HG02588 (cell line): ENCODE results near the gene SIX2.

ENCODE experiments used
- ATAC-seq: cut with Tn5 transposase; IDR thresholded peaks from one replicate; pipeline ENCODE4 v1.9.1; 2021; ENCODE audit warnings: mild to moderate bottlenecking, moderate library complexity; ENCODE audit not compliant: unreplicated experiment

The SIX2 gene

GRCh38 chr2:45002686-45003085, 6.6 kb downstream of the SIX2 start:
- ATAC-seq: no peak

DNA sequence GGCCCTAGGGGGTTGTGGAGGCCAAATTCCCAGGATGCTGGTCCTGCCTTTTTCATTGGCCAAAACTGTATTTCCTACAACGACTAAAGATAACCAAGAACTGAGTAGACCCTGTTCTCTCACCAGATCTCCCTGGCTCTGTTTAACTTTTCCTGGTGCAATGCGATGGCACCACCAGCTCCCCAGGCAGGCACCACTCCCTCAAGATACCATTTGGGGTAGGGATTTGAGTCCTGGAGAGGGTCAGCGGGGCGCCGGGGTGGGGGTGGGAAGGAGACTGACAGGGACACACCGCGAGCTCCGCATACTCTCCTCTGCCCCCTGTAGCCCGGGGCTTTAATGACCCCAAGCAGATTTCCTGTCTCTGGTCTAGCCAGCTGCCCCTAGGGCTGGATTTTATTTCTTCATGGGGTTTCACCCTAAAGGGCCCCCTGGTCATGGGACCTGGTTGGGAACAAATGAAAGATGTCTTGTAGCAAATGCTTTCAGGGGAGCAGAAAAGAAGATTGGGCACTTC, 7.3 kb downstream of the SIX2 start:
- ATAC-seq: no peak

DNA sequence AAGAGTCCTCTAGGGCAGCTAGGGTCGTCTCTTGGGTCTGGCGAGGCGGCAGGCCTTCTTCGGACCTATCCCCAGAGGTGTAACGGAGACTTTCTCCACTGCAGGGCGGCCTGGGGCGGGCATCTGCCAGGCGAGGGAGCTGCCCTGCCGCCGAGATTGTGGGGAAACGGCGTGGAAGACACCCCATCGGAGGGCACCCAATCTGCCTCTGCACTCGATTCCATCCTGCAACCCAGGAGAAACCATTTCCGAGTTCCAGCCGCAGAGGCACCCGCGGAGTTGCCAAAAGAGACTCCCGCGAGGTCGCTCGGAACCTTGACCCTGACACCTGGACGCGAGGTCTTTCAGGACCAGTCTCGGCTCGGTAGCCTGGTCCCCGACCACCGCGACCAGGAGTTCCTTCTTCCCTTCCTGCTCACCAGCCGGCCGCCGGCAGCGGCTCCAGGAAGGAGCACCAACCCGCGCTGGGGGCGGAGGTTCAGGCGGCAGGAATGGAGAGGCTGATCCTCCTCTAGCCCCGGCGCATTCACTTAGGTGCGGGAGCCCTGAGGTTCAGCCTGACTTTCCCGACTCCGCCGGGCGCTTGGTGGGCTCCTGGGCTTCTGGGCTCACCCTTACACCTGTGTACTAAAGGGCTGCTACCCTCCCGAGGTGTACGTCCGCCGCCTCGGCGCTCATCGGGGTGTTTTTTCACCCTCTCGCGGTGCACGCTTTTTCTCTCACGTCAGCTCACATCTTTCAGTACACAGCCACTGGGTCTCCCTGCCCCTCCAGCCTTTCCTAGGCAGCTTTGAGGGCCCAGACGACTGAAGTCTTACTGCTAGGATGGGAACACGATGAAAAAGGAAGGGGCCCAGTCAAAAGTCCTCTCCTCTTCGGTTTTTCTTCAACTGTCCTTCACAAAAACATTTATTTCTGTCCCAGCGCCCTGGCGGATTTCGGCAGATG, 8.1 kb downstream of the SIX2 start:
- ATAC-seq: no peak

GRCh38 chr2:45000341-45000901, 8.8 kb downstream of the SIX2 start:
- ATAC-seq: no peak

DNA sequence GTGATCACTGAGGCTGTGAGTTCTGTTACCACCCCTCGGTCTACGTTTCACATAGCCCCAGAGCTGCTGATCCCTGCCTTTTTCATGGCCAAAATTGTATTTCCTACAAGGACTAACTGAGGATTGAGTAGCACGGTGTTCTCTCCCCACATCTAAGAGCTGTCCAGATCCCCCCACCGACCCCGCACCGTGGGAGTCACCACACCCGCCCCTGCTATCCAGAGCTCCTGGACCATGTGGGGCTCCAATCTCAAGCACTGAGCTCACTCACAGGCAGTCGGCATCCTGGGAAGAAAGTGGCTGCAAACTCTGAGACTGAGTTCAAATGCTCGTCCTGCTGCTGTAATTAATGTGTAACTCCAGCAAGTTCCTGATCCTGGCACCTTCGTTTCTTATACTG, 9.7 kb downstream of the SIX2 start:
- no peak for ATAC-seq

DNA sequence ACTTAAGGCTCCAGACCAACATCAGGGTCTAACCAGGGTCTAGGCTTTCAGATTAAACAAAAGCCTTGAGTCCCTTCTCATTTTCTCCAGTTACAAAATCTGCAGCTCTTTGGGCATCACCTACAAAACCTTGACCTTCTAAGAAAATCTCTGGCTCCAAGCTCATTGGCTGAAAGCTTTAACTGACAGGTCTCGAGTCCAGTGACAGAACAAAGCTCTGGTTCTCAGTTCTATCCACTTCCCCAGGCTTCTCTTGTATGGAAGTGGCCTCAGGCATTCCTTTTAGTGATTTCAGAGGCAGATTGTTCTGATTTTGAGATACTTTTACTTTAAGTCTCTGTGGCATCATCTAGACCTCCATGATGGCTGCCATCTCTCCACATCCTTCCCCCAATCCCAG, 11.3 kb downstream of the SIX2 start:
- ATAC-seq: no peak

DNA sequence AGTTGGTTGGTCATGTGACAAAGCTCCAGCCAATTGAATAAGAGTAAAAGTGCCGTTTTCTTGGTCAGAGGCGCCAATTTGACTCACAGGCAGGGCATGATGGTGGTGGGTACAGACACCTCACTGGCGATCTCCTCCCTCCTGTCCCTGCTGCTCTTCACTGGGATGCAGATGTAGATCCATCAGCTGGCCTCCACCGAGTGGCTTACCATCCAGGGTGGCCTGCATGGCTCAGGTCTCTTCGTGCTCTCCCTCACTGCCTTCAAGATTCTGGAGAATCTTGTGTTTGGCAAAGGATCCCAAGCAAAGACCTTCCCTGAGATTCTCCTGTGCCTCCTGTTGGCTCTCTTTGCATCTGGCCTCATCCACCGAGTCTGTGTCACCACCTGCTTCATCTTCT, 12.9 kb downstream of the SIX2 start:
- no peak for ATAC-seq

DNA sequence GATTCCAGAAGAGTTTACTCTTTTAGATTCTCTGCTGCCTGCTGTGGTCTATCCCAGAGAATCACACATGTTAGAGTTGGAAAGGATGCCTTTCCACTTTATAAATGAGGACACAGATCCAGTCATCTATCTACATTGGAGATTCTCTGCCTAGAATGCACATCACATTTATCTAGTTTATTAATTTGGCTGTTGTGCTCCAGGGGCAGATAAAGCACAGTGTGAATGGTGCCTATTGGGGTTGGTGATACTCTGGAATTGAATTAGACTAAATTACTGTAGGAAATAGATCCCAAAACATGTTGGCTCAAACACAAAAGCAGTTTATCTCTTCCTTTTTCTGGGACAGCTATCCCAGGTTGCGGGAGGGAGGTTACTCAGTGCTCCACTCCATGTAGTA, 14.9 kb downstream of the SIX2 start:
- ATAC-seq: no peak

DNA sequence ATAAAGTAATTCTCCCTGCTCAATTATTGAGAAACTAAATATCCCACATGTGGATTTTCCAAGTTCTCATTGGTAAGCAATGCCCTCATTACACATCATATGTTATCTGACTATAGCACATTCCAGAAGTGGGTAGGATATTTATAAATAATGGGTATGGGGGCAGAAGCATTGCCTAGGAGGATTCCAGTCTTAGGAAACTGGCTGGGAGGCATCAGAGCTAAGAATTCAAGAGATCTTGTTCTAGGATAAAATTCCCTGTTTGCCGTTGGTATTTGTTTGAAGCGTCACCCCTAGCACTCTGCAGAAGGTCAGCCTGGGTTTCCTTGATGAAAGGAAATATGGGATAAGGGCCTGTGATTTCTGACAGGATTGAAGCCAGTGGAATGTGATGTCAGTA, 20.1 kb downstream of the SIX2 start:
- no peak for ATAC-seq

DNA sequence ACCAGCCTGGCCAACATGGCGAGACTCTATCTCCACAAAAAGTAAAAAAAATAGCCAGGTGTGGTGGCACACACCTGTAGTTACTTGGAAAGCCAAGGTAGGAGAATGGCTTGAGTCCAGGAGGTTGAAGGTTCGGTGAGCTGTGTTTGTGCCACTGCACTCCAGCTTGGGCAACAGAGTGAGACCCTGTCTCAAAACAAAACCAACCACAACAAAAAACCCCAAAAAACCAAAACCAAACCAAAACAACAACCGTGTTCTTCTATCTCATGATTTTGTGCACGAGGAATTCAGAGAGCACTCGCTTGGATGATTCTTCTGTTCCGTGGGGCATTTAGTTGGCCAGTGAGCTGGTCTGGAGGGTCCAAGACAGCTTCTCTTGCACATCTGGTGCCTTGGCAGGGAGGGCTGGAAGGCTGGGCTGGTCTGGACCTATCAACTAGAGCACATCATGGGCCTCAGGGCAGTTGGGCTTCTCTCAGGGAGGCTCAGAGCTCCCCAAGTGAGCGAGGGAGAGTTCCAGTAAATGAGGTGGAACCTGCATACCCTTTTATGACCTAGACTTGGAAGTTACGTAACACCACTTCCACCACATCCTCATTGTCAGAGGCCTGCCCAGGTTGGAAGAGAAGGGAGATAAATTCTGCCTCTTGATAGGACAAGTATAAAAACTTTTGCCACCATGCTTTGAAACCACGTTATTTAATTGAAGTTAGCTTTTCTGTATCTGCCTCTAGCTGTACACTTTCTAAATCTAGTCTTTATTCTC, 25.2 kb downstream of the SIX2 start:
- no peak for ATAC-seq

GRCh38 chr2:44981714-44982108, 27.5 kb downstream of the SIX2 start:
- ATAC-seq: no peak

DNA sequence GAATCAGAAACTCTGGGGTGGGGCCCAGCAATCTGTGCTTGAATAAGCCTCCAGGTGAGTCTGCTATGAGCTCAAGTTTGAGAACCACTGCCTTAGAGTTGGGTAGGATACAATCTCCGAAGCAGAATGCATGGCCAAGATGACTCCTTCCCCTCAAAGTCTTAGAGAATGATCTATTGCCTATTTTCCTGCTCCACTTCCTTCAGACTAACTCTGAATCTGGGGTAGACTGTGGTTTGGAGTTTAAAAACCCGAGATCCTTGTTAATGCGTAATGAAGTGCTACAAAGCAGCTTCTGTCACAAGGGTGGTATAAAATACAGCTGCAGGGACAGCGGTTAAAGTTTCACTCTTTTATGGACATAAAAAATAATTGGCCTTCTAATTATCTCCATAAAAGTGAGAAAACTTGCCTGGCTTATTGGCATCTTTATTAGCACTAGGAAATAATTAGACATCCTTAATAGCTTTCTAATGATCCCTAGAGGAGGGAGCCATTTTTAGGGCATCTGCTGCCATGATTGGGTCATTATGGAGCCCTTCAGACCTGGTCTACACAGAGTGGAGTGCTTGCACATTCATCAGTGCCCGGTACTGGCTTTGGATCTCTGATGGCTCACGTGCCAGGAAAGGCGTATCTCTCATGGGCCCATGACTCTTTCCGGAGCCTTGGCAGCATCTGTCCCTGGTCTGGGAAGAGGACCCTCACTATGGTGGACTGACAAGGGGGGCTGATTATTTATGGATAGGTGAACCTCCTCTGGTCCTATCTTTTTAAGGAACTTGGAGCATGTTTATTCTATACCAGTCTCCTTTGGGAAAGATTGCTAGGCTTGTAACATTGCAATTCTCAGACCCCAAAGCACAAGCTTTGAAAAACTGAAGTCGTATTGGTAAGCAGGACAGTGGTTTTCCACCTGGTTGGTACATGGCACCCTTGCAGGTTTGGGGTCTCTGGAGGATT, 28.2 kb downstream of the SIX2 start:
- ATAC-seq: no peak

DNA sequence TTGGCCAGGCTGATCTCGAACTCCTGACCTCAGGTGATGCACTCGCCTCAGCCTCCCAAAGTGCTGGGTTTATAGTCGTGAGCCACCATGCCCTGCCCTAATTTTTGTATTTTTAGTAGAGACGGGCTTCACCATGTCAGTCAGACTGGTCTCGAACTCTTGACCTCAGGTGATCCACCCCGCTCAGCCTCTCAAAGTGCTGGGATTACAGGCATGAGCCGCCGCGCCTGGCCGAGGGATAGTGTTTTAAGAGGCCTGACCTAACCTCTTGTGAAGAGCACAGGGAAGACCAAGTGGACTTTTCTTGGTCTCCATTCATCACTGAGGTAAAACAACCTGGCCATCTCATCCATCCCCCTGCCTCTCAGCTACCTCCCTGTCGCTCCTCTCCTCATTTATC, 29.7 kb downstream of the SIX2 start:
- ATAC-seq: no peak

DNA sequence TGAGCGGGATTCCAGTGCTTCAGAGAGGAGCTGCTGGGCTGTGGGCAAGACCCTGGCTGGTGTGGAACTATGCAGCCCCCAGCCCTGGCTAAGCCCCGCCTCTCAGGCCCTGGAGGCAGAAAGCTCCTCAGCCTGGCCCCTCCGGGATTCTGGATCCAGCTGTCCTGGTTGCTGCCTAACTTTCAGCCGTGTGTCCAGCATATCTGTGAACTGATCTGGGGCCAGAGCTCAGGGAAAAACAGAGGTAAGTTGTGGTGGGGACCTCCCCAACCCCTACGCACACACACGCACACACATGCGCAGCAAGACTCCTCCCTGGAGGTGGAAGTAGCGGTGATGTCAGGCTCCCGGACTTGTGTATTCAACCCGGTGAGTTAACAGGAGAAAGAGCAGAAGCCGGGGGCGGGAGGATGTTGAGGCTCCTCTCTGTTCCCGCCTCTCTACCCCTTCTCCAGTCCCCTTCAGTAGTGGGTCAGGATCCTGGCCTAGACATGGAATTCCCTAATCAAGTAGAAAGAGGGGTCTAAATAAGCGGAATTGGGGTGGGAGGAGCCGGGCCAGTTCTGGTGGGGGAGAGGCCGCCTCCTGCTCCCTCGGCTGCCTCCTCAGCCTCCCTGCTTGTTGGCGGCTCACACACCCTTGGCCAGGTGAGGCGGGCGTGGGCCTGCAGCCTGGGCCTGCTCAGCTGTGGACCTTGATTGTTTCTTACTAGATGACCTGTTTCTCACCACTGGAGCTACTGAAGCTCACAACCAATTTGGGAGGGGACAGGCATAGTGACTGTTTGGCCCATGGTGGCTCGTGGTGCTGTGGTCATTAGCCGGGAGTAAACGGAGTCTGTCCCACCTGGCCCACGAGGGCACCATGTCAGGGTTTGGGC, 33.4 kb downstream of the SIX2 start:
- ATAC-seq: no peak

DNA sequence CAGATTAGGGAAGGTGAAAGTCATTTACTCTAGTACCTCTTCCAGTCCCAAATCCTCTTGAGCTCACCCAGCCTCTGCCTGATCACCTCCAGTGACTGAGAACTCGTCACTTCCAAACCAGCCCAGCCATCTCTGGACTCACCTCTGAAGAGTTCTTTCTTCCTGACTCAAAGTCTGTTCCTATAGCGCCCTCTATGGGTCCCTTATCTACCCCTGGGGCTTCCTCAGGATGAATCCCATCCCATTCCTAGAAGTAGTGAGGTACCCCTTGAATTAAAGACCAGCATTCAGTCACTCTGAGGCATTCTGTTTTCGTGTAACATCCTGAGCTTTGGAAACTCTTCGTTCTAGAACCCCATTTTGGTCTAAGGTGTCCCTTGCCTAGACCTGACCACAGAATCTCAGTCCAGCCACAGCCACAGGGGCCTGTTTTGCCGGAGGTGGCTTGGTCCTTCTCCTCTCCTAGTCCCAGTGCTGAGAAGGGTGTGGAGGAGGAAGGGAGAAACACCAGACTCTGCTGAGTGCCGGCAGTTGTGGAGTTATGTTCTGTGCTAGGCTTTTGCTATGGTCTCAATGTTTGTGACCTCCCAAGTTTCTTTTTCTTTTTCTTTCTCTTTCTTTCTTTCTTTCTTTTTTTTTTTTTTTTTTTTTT, 35.1 kb downstream of the SIX2 start:
- ATAC-seq: no peak

GRCh38 chr2:44972771-44973535, 36.3 kb downstream of the SIX2 start:
- no peak for ATAC-seq

GRCh38 chr2:44970846-44971450, 38.3 kb downstream of the SIX2 start:
- no peak for ATAC-seq

- ATAC-seq: no peak
Observed at GRCh38 chr2:44969936-44970335, 39.3 kb downstream of the SIX2 start.
